Iris pigment epithelial cell (primary cell): ENCODE data around the gene CRABP2.
A peak's percentile ranks its signal among the peaks of the same experiment; 100 is the strongest.

Experiments used
- DNase-seq: peaks from one replicate; pipeline ENCODE4 v3.0.0-alpha.2; 2011; ENCODE audit warnings: low read depth

Gene CRABP2

DNA sequence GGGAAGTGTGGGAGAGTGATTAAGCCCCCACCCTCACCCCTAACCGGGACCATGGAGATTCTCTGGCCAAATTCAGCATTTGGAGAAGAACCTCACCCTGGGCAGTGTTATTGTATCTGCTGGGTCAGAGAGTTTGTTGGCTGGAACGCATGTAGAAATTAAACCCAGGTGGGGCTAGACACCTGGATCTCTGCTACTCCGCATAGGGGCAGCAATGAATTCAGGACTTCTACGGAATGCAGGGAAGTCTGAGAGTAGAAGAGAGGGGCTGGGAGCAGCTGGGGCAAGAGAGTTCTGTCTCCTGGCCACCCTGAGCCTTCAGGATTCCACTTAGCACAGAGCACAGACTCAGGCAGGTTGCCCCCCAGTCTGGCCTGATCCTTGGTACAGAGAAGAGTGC, 3.6 kb upstream of the CRABP2 start:
- no peak for DNase-seq

GRCh38 chr1:156708218-156708661, 2.9 kb upstream of the CRABP2 start:
- no peak for DNase-seq

GRCh38 chr1:156707417-156708217, 2.2 kb upstream of the CRABP2 start:
- DNase-seq: no peak

DNA sequence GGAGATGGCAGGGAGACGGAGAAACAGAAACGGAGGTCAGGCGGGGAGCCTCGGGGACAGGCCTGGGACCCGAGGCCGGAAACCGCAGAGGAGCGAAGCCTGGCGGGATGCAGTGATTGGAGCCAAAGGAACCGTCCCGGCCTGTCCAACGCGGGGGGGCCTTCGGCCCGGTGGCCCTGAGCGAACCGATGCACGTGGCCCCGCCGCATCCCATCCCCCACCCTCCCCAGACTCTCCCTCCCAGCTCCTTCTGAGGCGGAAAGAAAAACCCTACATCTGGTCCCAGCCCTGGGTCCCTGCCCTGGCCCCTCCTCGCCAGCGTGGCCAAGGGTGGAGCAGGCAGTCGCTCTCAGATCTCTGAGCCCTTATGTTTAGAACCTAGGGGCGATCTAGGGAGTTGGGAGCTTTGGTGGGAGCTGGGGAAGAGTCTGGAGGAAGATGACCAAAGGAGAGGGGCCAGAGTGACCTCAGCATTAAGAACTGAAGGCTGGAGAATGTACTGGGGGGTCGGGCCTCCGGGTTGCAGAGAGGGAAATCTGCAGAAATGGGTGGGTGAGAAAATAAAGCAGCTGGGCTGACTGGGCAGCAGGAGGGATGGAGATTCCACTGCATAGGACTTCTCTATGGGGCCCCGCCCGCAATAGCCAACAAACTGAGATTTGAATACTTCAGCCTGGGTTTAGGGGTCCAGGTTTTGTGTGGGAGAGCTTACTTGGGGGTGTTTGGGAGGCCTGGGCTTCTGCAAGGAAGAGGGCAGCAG, 1.5 kb upstream of the CRABP2 start:
- DNase-seq: no peak

- DNase-seq: no peak
Observed at GRCh38 chr1:156705918-156706656, 704 bp upstream of the CRABP2 start.

DNA sequence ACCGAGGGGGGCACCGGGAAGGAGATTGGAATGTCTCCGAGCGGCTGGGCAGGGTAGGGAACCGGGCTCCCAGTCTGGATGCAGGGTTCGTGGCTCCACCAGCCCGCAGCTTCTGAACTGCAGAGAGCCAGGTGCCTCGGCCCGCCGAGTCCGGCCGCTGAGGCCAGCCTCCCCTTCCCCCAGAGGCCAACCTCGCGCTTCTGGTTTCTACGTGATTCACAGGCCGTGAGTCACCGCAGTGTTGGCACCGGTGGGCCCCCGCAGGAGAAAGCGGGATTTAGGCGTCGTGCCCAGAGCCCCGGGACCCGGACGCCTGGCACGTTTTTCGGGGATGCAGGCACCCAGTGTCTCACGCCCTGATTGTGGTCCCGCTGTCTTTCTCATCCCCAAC, 458 bp downstream of the CRABP2 start:
- peak; percentile 62 for DNase-seq

DNA sequence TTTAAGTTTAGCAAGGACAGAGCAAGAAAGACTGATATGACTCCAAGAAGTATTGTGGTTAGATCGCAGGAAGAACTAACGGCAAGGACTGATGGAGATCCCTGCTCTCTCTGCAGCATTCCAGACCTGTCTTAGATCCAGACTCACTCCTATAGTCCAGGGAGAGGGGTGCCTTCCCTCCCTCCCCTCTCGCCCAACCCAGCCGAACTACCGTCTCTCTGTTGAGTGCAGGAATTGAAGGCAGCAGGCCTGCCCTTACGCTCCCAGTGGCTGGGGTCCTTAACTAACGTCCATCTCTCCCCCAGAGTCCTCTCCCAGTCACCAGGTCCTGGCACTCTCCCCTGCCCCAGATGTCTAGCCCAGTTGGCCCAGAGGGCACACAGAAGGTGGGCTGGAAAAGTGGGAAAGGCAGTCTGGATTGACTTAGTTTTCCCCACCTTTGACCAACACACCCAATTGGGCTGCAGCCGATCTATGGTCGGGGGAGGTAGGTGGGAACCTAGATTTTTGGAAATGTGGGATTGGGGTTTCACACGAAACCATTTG, 1.1 kb downstream of the CRABP2 start:
- DNase-seq: no peak

- DNase-seq: no peak
Observed at GRCh38 chr1:156703741-156704140, 1.6 kb downstream of the CRABP2 start.

GRCh38 chr1:156703336-156703735, 2.0 kb downstream of the CRABP2 start:
- DNase-seq: no peak

DNA sequence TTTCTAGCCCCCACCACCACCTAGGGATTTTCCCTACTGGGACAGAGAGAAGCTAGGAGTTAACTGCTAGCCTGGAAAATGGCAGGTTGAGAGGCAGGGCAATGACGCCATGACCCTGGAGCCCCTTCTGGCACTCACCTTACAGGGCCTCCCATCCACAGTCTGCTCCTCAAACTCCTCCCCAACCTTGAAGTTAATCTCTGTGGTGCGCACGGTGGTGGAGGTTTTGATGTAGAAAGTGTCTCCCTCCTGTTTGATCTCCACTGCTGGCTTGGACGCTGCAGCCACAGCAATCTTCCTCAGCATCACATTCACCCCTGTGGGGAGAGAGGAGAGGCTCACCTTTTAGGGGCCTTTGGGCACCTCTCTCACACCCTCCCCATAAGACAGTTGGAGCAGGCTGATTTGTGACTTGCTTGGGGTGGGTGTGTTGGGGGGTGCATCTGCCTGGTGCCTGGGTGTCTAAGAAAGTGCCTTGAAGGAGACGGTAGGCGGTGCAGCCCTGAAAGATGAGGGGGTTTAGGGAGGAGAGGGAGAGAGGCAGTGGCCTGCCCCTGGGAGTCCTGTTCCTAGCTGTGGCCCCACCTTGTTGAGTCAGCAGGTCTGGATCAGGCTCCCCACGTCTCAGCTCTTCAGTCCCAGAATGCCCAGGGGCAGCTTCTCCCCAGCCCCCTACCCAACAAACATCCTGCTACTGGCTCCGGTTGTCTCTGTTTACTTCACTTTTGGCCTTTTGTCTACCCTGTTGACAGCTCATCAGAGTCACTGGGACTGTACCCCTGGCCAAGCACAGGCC, 4.4 kb downstream of the CRABP2 start:
- no peak for DNase-seq

- no peak for DNase-seq
Observed at GRCh38 chr1:156698995-156699394, 6.4 kb downstream of the CRABP2 start.

GRCh38 chr1:156697481-156697880, 7.9 kb downstream of the CRABP2 start:
- DNase-seq: no peak

- no peak for DNase-seq
Observed at GRCh38 chr1:156696755-156697154, 8.6 kb downstream of the CRABP2 start.

DNA sequence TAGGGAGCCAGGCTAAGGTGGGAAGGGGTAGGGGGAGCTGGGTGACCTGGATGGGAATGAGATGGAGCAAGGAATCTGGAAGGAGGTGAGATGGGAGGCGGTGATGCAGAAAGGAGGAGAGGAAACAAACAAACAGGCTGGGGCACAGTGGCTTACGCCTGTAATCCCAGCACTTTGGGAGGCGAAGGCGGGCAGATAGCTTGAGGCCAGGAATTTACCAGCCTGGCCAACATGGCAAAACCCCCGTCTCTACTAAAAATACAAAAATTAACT, 10.8 kb downstream of the CRABP2 start:
- DNase-seq: no peak

GRCh38 chr1:156693848-156694689, 11.3 kb downstream of the CRABP2 start:
- no peak for DNase-seq

GRCh38 chr1:156692925-156693847, 12.2 kb downstream of the CRABP2 start:
- no peak for DNase-seq

- no peak for DNase-seq
Observed at GRCh38 chr1:156692441-156692924, 12.9 kb downstream of the CRABP2 start.

DNA sequence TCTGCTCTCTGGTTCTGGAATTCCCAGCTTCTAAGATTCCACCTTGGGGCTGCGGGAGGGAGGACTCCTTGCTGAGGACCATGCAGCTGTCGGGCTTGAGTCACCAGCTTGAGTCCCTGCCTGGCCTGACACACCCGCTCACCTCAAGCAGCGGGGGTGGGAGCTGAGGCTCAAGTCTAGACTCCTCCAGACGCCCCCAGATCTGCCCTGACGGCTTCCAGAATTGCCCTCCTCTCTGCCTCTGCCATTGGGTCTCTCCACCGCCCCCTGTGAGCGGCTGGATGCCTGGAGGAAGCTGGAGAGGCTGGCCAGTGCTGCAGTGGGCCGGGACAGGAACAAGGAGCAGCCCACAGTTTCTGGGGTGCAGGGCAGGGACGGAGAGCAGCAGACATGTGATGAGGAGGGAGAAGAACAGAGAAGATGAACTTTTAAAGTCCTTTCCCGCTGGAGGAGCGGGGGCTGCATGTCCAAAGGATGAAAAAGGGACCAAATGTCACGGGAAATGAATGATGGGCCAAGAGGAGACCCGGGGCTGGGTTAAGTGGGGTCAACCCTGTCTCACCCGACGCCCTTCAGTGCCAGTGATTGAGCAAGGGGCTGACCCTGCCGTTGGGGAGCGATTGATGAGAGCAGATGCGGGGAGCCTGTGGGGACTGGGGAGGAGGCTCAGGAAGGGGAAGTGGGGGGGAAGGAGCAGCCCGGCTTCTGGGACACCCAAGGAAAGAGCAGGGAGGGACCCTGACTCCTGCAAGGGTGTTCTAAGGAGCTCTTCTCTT, 13.5 kb downstream of the CRABP2 start:
- DNase-seq: no peak

DNA sequence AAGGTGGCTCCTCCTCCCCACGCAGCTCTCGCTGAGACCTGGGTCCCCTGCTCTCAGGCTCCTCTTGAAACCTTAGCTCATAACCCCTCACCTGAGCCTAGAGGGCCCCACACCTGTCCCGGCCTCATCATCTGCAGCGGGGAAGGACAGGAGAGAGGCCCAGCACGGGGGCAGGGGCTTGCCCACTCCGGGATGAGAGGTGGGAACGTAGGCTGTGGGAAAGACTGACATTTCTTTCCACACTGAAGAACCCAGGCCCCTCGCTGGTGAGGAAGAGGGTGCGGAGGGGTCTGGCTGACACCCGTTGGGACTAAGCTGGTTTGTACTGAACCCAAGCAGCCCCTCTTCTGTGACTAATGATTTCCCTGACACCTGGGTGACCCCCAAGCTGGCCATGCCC, 14.2 kb downstream of the CRABP2 start:
- no peak for DNase-seq
